Measurements from ENCODE around the gene LRFN2. TPM values are rescaled to one million over a fixed set of nuclear protein-coding genes. Genes with fewer than 3 reads are reported as not detected.

Gene LRFN2
- total RNA-seq, 1 experiment from 2014 or later: 26.6 TPM

- intact Hi-C loops (cut with micrococcal nuclease; ENCODE audit: unreplicated experiment): no loop called here
- ChIA-PET POLR2A (ENCODE audit: low non-redundant PET) (no interaction called here), CTCF (no interaction called here)
- H3K9me3 ChIP-seq (ENCODE audit: low read depth, low read length, poor library complexity, severe bottlenecking): no peaks in the 10 kb centered on the region
- H3K36me3 ChIP-seq (ENCODE audit: insufficient read depth, low read length, poor library complexity, severe bottlenecking): no peaks in the 10 kb centered on the region
- no peak overlapping the region for H3K4me3 ChIP-seq (ENCODE audit: low read depth, low read length, poor library complexity, severe bottlenecking)
- TF ChIP-seq EZH2 (IDR thresholded peaks at IDR 0.05; ENCODE audit: borderline replicate concordance, low read depth, low read length, poor library complexity, severe bottlenecking): no peak
- TF ChIP-seq CTCF (conservative IDR thresholded peaks at IDR 0.05; ENCODE audit: low read depth, low read length): no peak
- H3K27ac ChIP-seq (ENCODE audit: low read depth, low read length, poor library complexity, severe bottlenecking): no peak overlapping the region
- no peaks in the 10 kb centered on the region for H3K27me3 ChIP-seq (replicated peaks; ENCODE audit: insufficient read depth, low read depth, low read length, poor library complexity)
- DNase-seq (ENCODE audit: low spot score): no peak
- no peaks in the 10 kb centered on the region for H3K4me1 ChIP-seq (ENCODE audit: insufficient read depth, low read length, poor library complexity, severe bottlenecking)
- BruUV-seq (replicated peaks): no TSS peak
Observed at GRCh38 chr6:40506954-40507353, 80.2 kb downstream of the LRFN2 start.

- Histone ChIP-seq H3K27me3 (replicated peaks; ENCODE audit: insufficient read depth, low read depth, low read length, poor library complexity) (no peaks in the 10 kb centered on the region), H3K9me3 (ENCODE audit: low read depth, low read length, poor library complexity, severe bottlenecking) (no peaks in the 10 kb centered on the region), H3K4me1 (ENCODE audit: insufficient read depth, low read length, poor library complexity, severe bottlenecking) (no peaks in the 10 kb centered on the region), H3K36me3 (ENCODE audit: insufficient read depth, low read length, poor library complexity, severe bottlenecking) (no peaks in the 10 kb centered on the region), H3K4me3 (ENCODE audit: low read depth, low read length, poor library complexity, severe bottlenecking) (no peak overlapping the region), H3K27ac (ENCODE audit: low read depth, low read length, poor library complexity, severe bottlenecking) (no peak overlapping the region)
- TF ChIP-seq EZH2 (IDR thresholded peaks at IDR 0.05; ENCODE audit: borderline replicate concordance, low read depth, low read length, poor library complexity, severe bottlenecking) (no peak), CTCF (conservative IDR thresholded peaks at IDR 0.05; ENCODE audit: low read depth, low read length) (no peak)
- ChIA-PET POLR2A (ENCODE audit: low non-redundant PET) (interaction anchor here (0.6 kb wide), 1 partner anchor 85 kb away, joined by 3 read pairs; no protein-coding TSS in a partner anchor), CTCF (no interaction called here)
- no TSS peak for BruUV-seq (replicated peaks)
- DNase-seq (ENCODE audit: low spot score): no peak
- intact Hi-C loops (cut with micrococcal nuclease; ENCODE audit: unreplicated experiment): no loop called here
Observed at GRCh38 chr6:40505191-40505810, 81.9 kb downstream of the LRFN2 start.

- Histone ChIP-seq H3K4me3 (ENCODE audit: low read depth, low read length, poor library complexity, severe bottlenecking) (no peak overlapping the region), H3K36me3 (ENCODE audit: insufficient read depth, low read length, poor library complexity, severe bottlenecking) (no peaks in the 10 kb centered on the region), H3K27ac (ENCODE audit: low read depth, low read length, poor library complexity, severe bottlenecking) (no peak overlapping the region), H3K4me1 (ENCODE audit: insufficient read depth, low read length, poor library complexity, severe bottlenecking) (no peaks in the 10 kb centered on the region), H3K27me3 (replicated peaks; ENCODE audit: insufficient read depth, low read depth, low read length, poor library complexity) (no peaks in the 10 kb centered on the region), H3K9me3 (ENCODE audit: low read depth, low read length, poor library complexity, severe bottlenecking) (no peaks in the 10 kb centered on the region)
- TF ChIP-seq CTCF (conservative IDR thresholded peaks at IDR 0.05; ENCODE audit: low read depth, low read length) (no peak), EZH2 (IDR thresholded peaks at IDR 0.05; ENCODE audit: borderline replicate concordance, low read depth, low read length, poor library complexity, severe bottlenecking) (no peak)
- intact Hi-C loops (cut with micrococcal nuclease; ENCODE audit: unreplicated experiment): no loop called here
- DNase-seq (ENCODE audit: low spot score): no peak
- ChIA-PET CTCF (no interaction called here), POLR2A (ENCODE audit: low non-redundant PET) (no interaction called here)
- no TSS peak for BruUV-seq (replicated peaks)
Observed at GRCh38 chr6:40504274-40504673, 82.9 kb downstream of the LRFN2 start.
